ENCODE results near the gene KCNH8. TPM values are rescaled to one million over a fixed set of nuclear protein-coding genes. Genes with fewer than 3 reads are reported as not detected.

Gene KCNH8
- total and polyA plus RNA-seq, 10 of the 15 experiments (the other 5 are each of a cell fraction or from before 2014, with no cell fraction given): under 0.01 to 0.18 (median 0.07) TPM; not detected in 2

GRCh38 chr3:19446687-19447086 lies 298.4 kb downstream of the KCNH8 start:
- H4K20me1 ChIP-seq (ENCODE audit: control insufficient read depth, insufficient read depth): no peaks in the 10 kb centered on the region
- SMC1A ChIA-PET (ENCODE audit: uncharacterized antibody, unreplicated experiment): interaction anchor here (1.3 kb wide), 1 partner anchor 8 kb away, joined by 3 read pairs; no protein-coding TSS in a partner anchor
- no TSS peak for BruUV-seq (replicated peaks)
- H3K27ac ChIP-seq (ENCODE audit: control insufficient read depth, insufficient read depth): no peak overlapping the region
- RAD21 ChIA-PET (ENCODE audit: unreplicated experiment): no interaction called here
- TF ChIP-seq ZBED1 (IDR thresholded peaks at IDR 0.05; ENCODE audit: borderline replicate concordance) (no peak), SRF (IDR thresholded peaks at IDR 0.05; ENCODE audit: low read depth in 2 of 2, low read length in 2 of 2) (no peak), CBFB (IDR thresholded peaks at IDR 0.05; ENCODE audit: low read depth) (no peak), EGR1 (IDR thresholded peaks at IDR 0.05; ENCODE audit: borderline replicate concordance in 1 of 2, low read depth in 2 of 2, low read length in 2 of 2) (no peak)
- no peak overlapping the region for H3K4me2 ChIP-seq (ENCODE audit: control insufficient read depth, insufficient read depth)
- CTCF ChIA-PET: no interaction called here
- WGBS (ENCODE audit: insufficient coverage, insufficient replicate concordance, low lambda C conversion rate, missing lambda C conversion rate): 0% methylated on average over 1 of the region's 1 CpG
- intact Hi-C loops (cut with micrococcal nuclease; ENCODE audit: unreplicated experiment) (no loop called here), in situ Hi-C loops (cut with MboI) (no loop called here)
- H3K4me1 ChIP-seq (ENCODE audit: control insufficient read depth, insufficient read depth, low read length): no peaks in the 10 kb centered on the region
- H2AFZ ChIP-seq (ENCODE audit: control insufficient read depth, low read depth, low read length): peak overlapping the region; percentile 80
- H3K9ac ChIP-seq (ENCODE audit: control insufficient read depth, insufficient read depth, low read length): no peak overlapping the region
- H3K9me3 ChIP-seq (replicated peaks; ENCODE audit: control insufficient read depth, insufficient read depth, low read length): no peaks in the 10 kb centered on the region; the same call in 1 of the 3 replicates
- no peaks in the 10 kb centered on the region for H3K27me3 ChIP-seq (replicated peaks in 1 of 2; ENCODE audit: control insufficient read depth in 2 of 2, insufficient read depth in 2 of 2, low read length in 1 of 2)
- no peaks in the 10 kb centered on the region for H3K79me2 ChIP-seq (ENCODE audit: control insufficient read depth, insufficient read depth, low read length)
- POLR2A ChIA-PET: no interaction called here
- H3K36me3 ChIP-seq (ENCODE audit: control insufficient read depth in 2 of 2, insufficient read depth in 2 of 2, low read length in 1 of 2): no peaks in the 10 kb centered on the region
- H3K4me3 ChIP-seq: no peak overlapping the region
- ATAC-seq (peak; percentile 48), FAIRE-seq (no peak), DNase-seq (ENCODE audit: low read depth, low spot score) (no peak)

- RAD21 ChIA-PET (ENCODE audit: unreplicated experiment): no interaction called here
- no peaks in the 10 kb centered on the region for H3K9me3 ChIP-seq (replicated peaks; ENCODE audit: control insufficient read depth, insufficient read depth, low read length)
- H3K79me2 ChIP-seq (ENCODE audit: control insufficient read depth, insufficient read depth, low read length): no peaks in the 10 kb centered on the region
- no peak for DNase-seq (ENCODE audit: low read depth, low spot score)
- no peak for FAIRE-seq
- no peaks in the 10 kb centered on the region for H3K4me1 ChIP-seq (ENCODE audit: control insufficient read depth, insufficient read depth, low read length)
- H3K27ac ChIP-seq (ENCODE audit: control insufficient read depth, insufficient read depth): no peak overlapping the region
- SMC1A ChIA-PET (ENCODE audit: uncharacterized antibody, unreplicated experiment): interaction anchor here (1.3 kb wide), 1 partner anchor 10 kb away, joined by 3 read pairs; no protein-coding TSS in a partner anchor
- H3K4me3 ChIP-seq: no peak overlapping the region
- no peak overlapping the region for H2AFZ ChIP-seq (ENCODE audit: control insufficient read depth, low read depth, low read length)
- CTCF ChIA-PET: no interaction called here
- POLR2A ChIA-PET: no interaction called here
- intact Hi-C loops (cut with micrococcal nuclease; ENCODE audit: unreplicated experiment) (no loop called here), in situ Hi-C loops (cut with MboI) (no loop called here)
- no TSS peak for BruUV-seq (replicated peaks)
- no peaks in the 10 kb centered on the region for H4K20me1 ChIP-seq (ENCODE audit: control insufficient read depth, insufficient read depth)
- WGBS (ENCODE audit: insufficient coverage, insufficient replicate concordance, low lambda C conversion rate, missing lambda C conversion rate): 70% methylated on average over 4 of the region's 4 CpGs
- no peak overlapping the region for H3K9ac ChIP-seq (ENCODE audit: control insufficient read depth, insufficient read depth, low read length)
- no peak for ATAC-seq
- H3K4me2 ChIP-seq (ENCODE audit: control insufficient read depth, insufficient read depth): no peak overlapping the region
- H3K27me3 ChIP-seq (replicated peaks in 1 of 2; ENCODE audit: control insufficient read depth in 2 of 2, insufficient read depth in 2 of 2, low read length in 1 of 2): no peaks in the 10 kb centered on the region
- no peak for TF ChIP-seq KAT2A (conservative IDR thresholded peaks at IDR 0.05; ENCODE audit: control insufficient read depth, low read depth, low read length)
- TF ChIP-seq CEBPZ (IDR thresholded peaks at IDR 0.05; ENCODE audit: low read depth, low read length): no peak
- no peak for TF ChIP-seq HSF1 (IDR thresholded peaks at IDR 0.05; ENCODE audit: low read depth, low read length)
- no peak for TF ChIP-seq ATF7 (IDR thresholded peaks at IDR 0.05; ENCODE audit: low read depth)
- no peak for TF ChIP-seq ZNF24 (IDR thresholded peaks at IDR 0.05)
- TF ChIP-seq EZH2 (IDR thresholded peaks at IDR 0.05; ENCODE audit: borderline replicate concordance, control insufficient read depth, low read depth, low read length): no peak
- TF ChIP-seq CREB1 (IDR thresholded peaks at IDR 0.05; ENCODE audit: low read depth): no peak
- no peak for TF ChIP-seq MTA2 (IDR thresholded peaks at IDR 0.05; ENCODE audit: low read depth)
- TF ChIP-seq RCOR1 (conservative IDR thresholded peaks at IDR 0.05; ENCODE audit: low read depth, low read length): no peak
- H3K36me3 ChIP-seq (ENCODE audit: control insufficient read depth in 2 of 2, insufficient read depth in 2 of 2, low read length in 1 of 2): no peaks in the 10 kb centered on the region
Observed at GRCh38 chr3:19455546-19455945, 307.2 kb downstream of the KCNH8 start.
